Neural crest cell (in vitro differentiated cells): ENCODE results near the gene EXOC4. TPM values are rescaled to one million over a fixed set of nuclear protein-coding genes. Genes with fewer than 3 reads are reported as not detected.

ENCODE experiments used
- DNase-seq: peaks from one replicate; pipeline ENCODE4 v3.0.0; 2021; ENCODE audit warnings: low read depth, mixed read lengths, low spot score
- H3K27ac Mint-ChIP-seq: one replicate; pipeline ENCODE4 v1.8.0; 2021; ENCODE audit warnings: mild to moderate bottlenecking, mixed read lengths; ENCODE audit not compliant: unreplicated experiment
- H3K27me3 Mint-ChIP-seq: 2 replicates; pipeline ENCODE4 v1.8.0; 2021; ENCODE audit warnings: low read depth, mild to moderate bottlenecking, mixed read lengths
- H3K36me3 Mint-ChIP-seq: 2 replicates; pipeline ENCODE4 v1.8.0; 2021; ENCODE audit warnings: low read depth, mild to moderate bottlenecking, mixed read lengths
- H3K4me1 Mint-ChIP-seq: 2 replicates; pipeline ENCODE4 v1.8.0; 2021; ENCODE audit warnings: mixed read lengths
- H3K4me3 Mint-ChIP-seq: one replicate; pipeline ENCODE4 v1.8.0; 2021; ENCODE audit warnings: mild to moderate bottlenecking, mixed read lengths
- H3K9me3 Mint-ChIP-seq: 2 replicates; pipeline ENCODE4 v1.8.0; 2021; ENCODE audit warnings: mixed read lengths
- CTCF ChIP-seq: fragments of 200-600 bp; sonication (generic); conservative IDR thresholded peaks from 2 replicates; pipeline ENCODE4 v1.5.0; 2021; ENCODE audit warnings: antibody characterized with exemption, mild to moderate bottlenecking
- total RNA-seq: library from RNA; stranded (reverse); gene quantifications from 2 replicates; pipeline ENCODE4 v1.2.1, GENCODE V29; 2021

The EXOC4 gene
- total RNA-seq, 1 donor from 2014 or later = 79.7 TPM

DNA sequence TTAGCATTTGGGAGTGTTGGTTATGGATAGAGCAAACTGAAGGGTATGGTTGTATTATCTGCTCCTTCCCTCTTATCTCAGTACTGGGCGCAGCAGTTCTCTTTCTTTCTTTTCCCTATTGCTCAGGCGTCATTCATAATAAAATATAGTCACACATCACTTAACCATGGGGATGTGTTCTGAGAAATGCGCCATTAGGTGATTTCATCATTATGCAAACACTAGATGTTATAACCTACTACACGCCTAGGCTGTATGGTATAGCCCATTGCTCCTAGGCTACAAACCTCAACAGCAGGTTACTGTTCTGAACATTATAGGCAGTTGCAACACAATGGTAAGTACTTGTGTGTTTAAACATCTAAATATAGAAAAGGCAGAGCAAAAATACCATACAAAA lies 401.7 kb downstream of the EXOC4 start:
- H3K4me3 Mint-ChIP-seq = no peak overlapping the region
- no peak for DNase-seq
- H3K27ac Mint-ChIP-seq = peak overlapping the region; percentile 9
- H3K4me1 Mint-ChIP-seq = peaks cover 52% of the 10 kb centered on the region
- no peaks in the 10 kb centered on the region for H3K36me3 Mint-ChIP-seq
- no peak for TF ChIP-seq CTCF
- H3K27me3 Mint-ChIP-seq = no peaks in the 10 kb centered on the region
- H3K9me3 Mint-ChIP-seq = no peaks in the 10 kb centered on the region

DNA sequence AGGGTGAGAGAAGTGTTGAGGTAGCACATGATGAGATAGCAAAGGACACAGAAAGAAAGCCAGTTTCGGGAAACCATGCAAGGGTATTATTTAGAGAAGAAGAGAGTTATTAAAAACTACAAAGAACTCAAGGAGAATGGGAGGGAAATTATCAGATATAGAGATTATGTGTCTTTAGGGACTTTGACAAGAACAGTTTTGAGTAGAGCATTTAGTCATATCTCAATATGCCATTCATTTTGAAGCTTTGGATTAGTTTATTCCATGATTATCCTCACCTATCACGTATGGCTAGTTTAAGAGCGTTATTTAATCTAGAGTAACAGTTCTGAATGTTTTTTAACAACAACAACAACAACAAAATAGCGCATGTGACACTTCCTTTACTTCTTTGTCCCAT lies 409.4 kb downstream of the EXOC4 start:
- Mint-ChIP-seq H3K9me3 (no peaks in the 10 kb centered on the region), H3K4me1 (peaks cover 9% of the 10 kb centered on the region), H3K27me3 (no peaks in the 10 kb centered on the region), H3K36me3 (peaks cover 11% of the 10 kb centered on the region), H3K27ac (no peak overlapping the region), H3K4me3 (no peak overlapping the region)
- DNase-seq = no peak
- no peak for TF ChIP-seq CTCF

GRCh38 chr7:133662830-133663229 lies 410.0 kb downstream of the EXOC4 start:
- Mint-ChIP-seq H3K9me3 (no peaks in the 10 kb centered on the region), H3K36me3 (peaks cover 11% of the 10 kb centered on the region), H3K27me3 (no peaks in the 10 kb centered on the region), H3K27ac (no peak overlapping the region), H3K4me3 (no peak overlapping the region), H3K4me1 (peaks cover 9% of the 10 kb centered on the region)
- no peak for DNase-seq
- no peak for TF ChIP-seq CTCF

DNA sequence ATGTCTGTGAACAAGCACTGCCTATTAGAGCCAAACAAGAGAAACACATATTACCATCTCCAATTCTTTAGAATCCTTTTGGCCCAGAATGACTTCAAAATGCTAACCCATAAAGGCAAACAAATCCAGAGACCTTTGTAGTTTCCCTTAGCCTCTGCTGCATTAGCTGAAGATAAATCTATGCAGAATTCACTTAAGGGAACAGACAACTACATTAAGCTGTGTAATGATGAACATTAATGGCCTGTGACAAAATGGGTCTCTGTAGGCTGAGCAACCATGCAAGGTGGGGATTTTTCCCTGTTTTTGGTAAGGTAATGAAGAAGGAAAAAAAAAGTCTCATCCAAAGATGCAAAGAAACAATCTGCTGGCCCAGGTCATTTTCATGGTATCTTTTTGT lies 411.6 kb downstream of the EXOC4 start:
- no peak overlapping the region for H3K4me3 Mint-ChIP-seq
- no peak for TF ChIP-seq CTCF
- DNase-seq = no peak
- H3K27ac Mint-ChIP-seq = no peak overlapping the region
- peaks cover 9% of the 10 kb centered on the region for H3K4me1 Mint-ChIP-seq
- H3K36me3 Mint-ChIP-seq = peaks cover 11% of the 10 kb centered on the region
- no peaks in the 10 kb centered on the region for H3K27me3 Mint-ChIP-seq
- H3K9me3 Mint-ChIP-seq = no peaks in the 10 kb centered on the region

DNA sequence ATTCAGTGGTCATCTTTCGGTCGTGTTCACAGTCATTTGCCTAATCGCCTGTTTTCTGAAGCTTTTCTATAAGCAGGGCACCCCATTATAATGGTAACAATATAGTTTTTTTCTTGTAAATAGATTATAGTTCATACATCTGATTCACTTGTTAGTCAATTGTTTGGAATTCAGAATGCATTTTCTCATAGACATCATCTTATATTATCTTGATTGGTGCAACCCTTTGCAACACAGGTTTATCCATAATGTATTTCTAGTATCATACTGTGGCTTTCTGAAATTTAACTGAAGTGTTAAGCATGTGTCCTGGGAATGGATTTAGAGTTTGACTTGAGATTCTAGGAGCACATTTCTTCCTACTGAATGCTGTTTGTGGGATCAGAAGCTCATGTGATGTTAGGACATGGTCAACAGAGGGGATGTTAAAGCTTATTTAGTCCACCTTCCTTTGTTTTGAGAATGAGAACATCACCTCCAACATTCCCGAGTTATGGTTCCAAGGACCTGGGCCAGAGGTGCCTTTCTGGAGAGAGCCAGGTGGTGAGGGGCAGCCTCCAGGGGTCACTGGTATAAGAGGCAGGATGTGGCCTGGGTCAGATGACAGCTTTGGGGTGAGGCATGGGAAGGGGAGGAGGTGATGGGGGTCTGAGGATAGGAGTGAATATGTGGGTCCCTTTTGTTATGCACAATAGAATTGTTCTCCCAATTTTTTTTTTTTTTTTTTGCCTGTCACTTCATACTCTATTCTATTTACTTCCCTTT lies 415.6 kb downstream of the EXOC4 start:
- H3K4me1 Mint-ChIP-seq = peaks cover 2% of the 10 kb centered on the region
- H3K27me3 Mint-ChIP-seq = no peaks in the 10 kb centered on the region
- H3K4me3 Mint-ChIP-seq = no peak overlapping the region
- TF ChIP-seq CTCF = no peak
- DNase-seq = no peak
- H3K27ac Mint-ChIP-seq = no peak overlapping the region
- peaks cover 2% of the 10 kb centered on the region for H3K9me3 Mint-ChIP-seq
- peaks cover 6% of the 10 kb centered on the region for H3K36me3 Mint-ChIP-seq
